ENCODE data around the gene TTPAL.

Gene TTPAL

DNA sequence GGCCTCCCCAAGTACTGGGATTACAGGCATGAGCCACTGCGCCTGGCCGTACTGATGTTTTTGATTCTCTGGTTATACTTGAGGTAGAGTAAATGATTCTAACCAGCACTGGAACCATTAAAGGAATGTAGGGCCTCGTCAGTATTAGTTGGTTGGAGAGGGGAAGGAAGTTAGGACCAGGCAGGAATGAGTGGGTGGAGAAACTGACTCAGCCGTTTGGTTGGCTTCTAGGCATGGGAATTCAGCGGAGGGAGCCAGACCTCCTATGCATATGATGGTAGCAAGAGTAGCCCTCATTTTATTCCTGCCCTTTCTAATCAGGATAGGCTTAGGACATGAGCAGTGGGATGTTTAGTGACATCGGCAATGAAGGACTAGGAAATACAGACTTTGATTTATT is 65.2 kb downstream of the TTPAL start:
- DNase-seq (ENCODE audit: low spot score) = no peak

DNA sequence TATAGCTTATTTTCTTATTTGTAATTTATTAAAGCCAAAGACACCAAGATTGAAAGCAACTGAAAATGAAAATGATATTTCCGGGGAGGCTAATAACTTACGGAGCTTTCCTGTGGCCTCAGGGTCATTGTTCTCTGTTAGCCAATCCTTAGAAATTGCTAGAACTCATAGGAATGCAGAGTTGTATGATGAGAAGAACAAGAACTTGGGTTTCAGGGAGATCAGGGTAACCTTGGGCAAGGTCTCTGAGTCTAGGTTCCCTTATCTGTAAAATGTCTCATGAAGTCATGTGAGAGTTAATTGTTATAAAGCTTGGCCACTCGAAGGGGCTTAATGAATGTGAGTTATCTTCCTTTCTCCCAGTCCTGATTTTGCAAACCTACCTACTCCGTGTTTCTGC is 66.3 kb downstream of the TTPAL start:
- no peak for DNase-seq (ENCODE audit: low spot score)

DNA sequence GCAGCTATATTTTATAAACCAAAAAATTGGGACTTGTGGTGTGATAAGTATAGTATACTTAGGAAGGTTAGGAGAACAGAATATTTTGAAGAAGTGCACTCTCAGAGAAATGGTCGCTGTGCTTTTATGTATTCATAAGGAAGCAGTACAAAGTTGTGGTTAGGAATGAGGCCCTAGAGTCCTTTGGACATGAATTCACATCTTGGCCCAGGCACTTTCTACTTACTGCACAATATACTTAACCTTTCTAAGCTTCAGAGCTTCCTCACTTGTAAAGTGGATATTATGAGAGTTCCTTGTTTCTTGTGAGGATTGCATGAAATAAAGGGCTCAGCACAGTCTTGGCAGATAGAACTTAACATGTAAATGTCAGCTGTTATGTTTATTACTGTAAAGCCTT is 67.2 kb downstream of the TTPAL start:
- DNase-seq (ENCODE audit: low spot score) = no peak

DNA sequence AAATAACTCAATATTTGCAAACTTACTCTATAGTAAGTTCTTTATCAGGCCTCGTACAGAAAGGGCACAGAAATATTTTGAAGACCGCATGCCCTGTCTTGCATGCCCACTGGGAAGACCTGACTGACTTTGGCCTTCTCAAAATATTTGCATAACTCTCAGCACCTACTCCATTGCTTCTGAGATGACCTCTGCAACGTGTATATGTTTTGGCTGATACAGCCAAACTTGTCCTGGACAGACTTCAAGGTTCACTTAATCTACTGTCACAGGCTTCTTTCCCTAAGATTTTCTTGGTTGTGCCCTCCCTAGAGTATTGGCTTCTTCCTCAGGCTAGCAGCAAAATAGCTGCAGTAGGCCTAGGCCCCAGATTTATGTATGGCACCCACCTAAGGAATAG is 67.7 kb downstream of the TTPAL start:
- DNase-seq (ENCODE audit: low spot score) = no peak
